ENCODE results near the gene METTL22.

Gene METTL22

DNA sequence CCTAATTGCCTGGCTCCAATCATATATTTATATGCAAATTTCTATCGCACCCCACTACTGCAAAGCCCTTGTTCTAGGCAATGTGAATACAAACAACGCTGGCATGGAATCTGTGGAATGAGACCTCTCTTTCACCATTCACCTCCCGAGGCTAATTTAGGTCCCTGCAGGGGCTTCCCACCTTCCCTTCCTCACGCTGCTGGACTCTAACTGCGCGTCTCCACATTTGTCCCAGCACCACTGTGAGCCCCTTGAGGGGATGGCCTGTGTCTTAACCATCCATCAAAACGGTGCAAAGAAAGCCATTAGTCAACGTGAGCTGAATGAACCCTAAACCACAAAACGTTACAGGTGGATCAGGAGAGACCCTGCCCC is 32.8 kb upstream of the METTL22 start:
- H3K79me2 ChIP-seq (ENCODE audit: insufficient read depth, low read length): no peaks in the 10 kb centered on the region
- TF ChIP-seq EZH2 (IDR thresholded peaks at IDR 0.05; ENCODE audit: borderline replicate concordance, low read depth, low read length, severe bottlenecking): no peak
- TF ChIP-seq, protein P1, sequence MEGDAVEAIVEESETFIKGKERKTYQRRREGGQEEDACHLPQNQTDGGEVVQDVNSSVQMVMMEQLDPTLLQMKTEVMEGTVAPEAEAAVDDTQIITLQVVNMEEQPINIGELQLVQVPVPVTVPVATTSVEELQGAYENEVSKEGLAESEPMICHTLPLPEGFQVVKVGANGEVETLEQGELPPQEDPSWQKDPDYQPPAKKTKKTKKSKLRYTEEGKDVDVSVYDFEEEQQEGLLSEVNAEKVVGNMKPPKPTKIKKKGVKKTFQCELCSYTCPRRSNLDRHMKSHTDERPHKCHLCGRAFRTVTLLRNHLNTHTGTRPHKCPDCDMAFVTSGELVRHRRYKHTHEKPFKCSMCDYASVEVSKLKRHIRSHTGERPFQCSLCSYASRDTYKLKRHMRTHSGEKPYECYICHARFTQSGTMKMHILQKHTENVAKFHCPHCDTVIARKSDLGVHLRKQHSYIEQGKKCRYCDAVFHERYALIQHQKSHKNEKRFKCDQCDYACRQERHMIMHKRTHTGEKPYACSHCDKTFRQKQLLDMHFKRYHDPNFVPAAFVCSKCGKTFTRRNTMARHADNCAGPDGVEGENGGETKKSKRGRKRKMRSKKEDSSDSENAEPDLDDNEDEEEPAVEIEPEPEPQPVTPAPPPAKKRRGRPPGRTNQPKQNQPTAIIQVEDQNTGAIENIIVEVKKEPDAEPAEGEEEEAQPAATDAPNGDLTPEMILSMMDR (IDR thresholded peaks at IDR 0.05; ENCODE audit: borderline replicate concordance, extremely low read depth, low read length, poor library complexity, severe bottlenecking): no peak
- H3K9ac ChIP-seq (ENCODE audit: low read depth, low read length): no peak overlapping the region
- DNase-seq: no peak
- no peak for ATAC-seq (ENCODE audit: insufficient read depth, low read depth)
- H3K9me3 ChIP-seq (ENCODE audit: insufficient read depth, low read length, severe bottlenecking): no peaks in the 10 kb centered on the region
- no peak overlapping the region for H3K4me3 ChIP-seq (ENCODE audit: low read depth in 1 of 2, low read length in 2 of 2)
- no peaks in the 10 kb centered on the region for H3K36me3 ChIP-seq (ENCODE audit: insufficient read depth, low read length)
- H3K4me1 ChIP-seq (ENCODE audit: insufficient read depth, low read length): no peaks in the 10 kb centered on the region
- peaks cover 6% of the 10 kb centered on the region for H3K27me3 ChIP-seq (ENCODE audit: insufficient read depth, low read length, poor library complexity)
- H2AFZ ChIP-seq (ENCODE audit: low read depth, low read length): no peak overlapping the region
- H3K27ac ChIP-seq (ENCODE audit: low read length): no peak overlapping the region
- no peak overlapping the region for H3K4me2 ChIP-seq (ENCODE audit: insufficient read depth, low read length)
- no peaks in the 10 kb centered on the region for H4K20me1 ChIP-seq (ENCODE audit: insufficient read depth, low read length)

DNA sequence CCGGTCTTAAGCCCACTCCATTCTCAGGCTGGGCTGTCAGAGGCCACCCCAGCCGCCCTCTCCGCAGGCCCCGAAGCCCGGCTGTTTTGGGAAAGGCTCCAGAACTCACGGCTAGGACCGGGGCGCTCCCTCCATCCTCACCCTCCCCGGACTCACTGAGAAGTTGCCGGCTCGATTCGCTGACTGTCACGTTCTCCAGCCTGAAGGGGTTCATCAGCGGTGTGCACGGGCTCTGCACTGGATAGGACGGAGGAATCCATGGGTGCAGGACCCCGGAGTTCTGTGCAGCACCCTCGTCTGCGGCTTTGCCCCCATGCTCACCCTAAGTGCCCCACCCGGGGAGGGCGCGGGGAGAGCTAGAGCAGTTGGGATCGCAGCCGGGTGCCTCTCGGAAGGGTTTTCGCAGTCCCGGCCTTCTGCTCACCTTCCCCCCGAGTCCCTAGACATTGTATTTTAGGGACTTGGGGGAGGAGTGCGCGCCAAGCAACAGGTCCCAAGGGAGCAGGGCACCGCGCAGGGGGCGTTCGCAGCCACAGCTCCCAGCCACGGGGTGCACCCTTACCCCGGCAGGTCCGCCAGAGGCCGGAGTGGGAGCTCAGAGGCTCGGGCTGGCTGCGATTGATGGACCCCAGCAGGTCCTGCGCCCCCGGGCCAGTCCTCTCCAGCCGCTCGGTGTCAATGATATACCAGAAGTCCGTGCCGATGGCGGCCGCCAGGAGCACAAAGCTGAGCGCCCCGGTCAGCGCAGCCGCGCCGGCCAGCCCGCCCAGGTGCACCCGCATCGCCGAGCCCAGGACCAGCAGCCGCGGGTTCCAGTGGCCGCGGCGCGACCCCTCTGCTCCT is 32.2 kb upstream of the METTL22 start:
- no peak for ATAC-seq (ENCODE audit: insufficient read depth, low read depth)

DNA sequence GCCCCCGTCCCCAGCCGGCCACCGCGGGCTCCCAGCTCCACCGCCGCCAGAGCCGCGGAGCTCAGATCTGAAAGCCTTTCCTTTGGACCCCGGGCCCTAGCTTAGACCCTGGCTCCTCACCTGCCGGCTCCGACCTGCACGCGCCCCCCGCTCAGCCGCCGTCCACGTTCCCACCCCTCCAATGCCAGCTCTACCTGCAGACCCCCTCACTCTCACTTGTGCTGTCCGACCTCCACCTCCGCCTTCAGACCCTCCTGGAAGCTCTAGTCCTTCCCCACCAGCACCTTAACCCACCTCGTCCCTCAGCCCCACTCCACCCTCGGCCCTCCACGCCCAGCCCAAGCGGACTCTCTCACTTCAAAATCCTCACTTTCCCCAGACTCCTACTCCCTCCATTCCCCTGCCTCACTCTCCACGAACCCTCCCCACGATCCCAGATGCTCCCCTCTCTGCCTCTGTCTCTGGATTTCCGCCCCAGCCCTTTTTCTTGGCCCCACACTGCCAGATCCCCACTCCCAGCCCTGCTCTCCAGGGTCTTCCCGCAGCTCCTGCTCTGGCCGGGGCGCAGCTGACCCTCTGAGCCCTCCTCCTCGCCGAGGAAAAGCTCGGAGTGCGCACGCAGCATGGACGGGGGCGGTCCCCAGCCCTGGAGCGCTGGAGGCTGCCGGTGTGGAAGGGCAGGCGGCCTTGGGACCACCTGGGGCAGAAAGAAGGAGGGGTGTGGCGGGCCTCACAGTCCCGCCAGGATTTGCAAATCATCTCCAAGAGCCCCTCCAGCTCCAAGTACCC is 31.4 kb upstream of the METTL22 start, which contains the start of gene TMEM114:
Gene TMEM114, minus strand, starts transcription at position 612 of the 789 bp plus-strand sequence. CDS start 673 bp downstream, outside the sequence.
- TF ChIP-seq, protein P1 (IDR thresholded peaks at IDR 0.05; ENCODE audit: borderline replicate concordance, extremely low read depth, low read length, poor library complexity, severe bottlenecking): no peak
- TF ChIP-seq EZH2 (IDR thresholded peaks at IDR 0.05; ENCODE audit: borderline replicate concordance, low read depth, low read length, severe bottlenecking): no peak
- no peak for ATAC-seq (ENCODE audit: insufficient read depth, low read depth)
- no peak within 1 kb of the TSS for H2AFZ ChIP-seq (ENCODE audit: low read depth, low read length)
- H3K79me2 ChIP-seq (ENCODE audit: insufficient read depth, low read length): no peaks in the 10 kb centered on the region
- H3K4me2 ChIP-seq (ENCODE audit: insufficient read depth, low read length): no peak within 1 kb of the TSS
- H3K36me3 ChIP-seq (ENCODE audit: insufficient read depth, low read length): no peaks in the 10 kb centered on the region
- H4K20me1 ChIP-seq (ENCODE audit: insufficient read depth, low read length): no peaks in the 10 kb centered on the region
- peaks cover 6% of the 10 kb centered on the region for H3K27me3 ChIP-seq (ENCODE audit: insufficient read depth, low read length, poor library complexity)
- H3K4me1 ChIP-seq (ENCODE audit: insufficient read depth, low read length): no peaks in the 10 kb centered on the region
- no peaks in the 10 kb centered on the region for H3K9me3 ChIP-seq (ENCODE audit: insufficient read depth, low read length, severe bottlenecking)
- no peak within 1 kb of the TSS for H3K4me3 ChIP-seq (ENCODE audit: low read depth in 1 of 2, low read length in 2 of 2)
- H3K9ac ChIP-seq (ENCODE audit: low read depth, low read length): no peak within 1 kb of the TSS
- H3K27ac ChIP-seq (ENCODE audit: low read length): no peak within 1 kb of the TSS
- no peak for DNase-seq

More for the DNA sequence above, 32.2 kb upstream of the METTL22 start:
- H3K9me3 ChIP-seq (ENCODE audit: insufficient read depth, low read length, severe bottlenecking): no peaks in the 10 kb centered on the region
- no peaks in the 10 kb centered on the region for H4K20me1 ChIP-seq (ENCODE audit: insufficient read depth, low read length)
- H3K27ac ChIP-seq (ENCODE audit: low read length): no peak overlapping the region
- no peaks in the 10 kb centered on the region for H3K4me1 ChIP-seq (ENCODE audit: insufficient read depth, low read length)
- no peaks in the 10 kb centered on the region for H3K36me3 ChIP-seq (ENCODE audit: insufficient read depth, low read length)
- peaks cover 6% of the 10 kb centered on the region for H3K27me3 ChIP-seq (ENCODE audit: insufficient read depth, low read length, poor library complexity)
- TF ChIP-seq EZH2 (IDR thresholded peaks at IDR 0.05; ENCODE audit: borderline replicate concordance, low read depth, low read length, severe bottlenecking): no peak
- TF ChIP-seq, protein P1 (IDR thresholded peaks at IDR 0.05; ENCODE audit: borderline replicate concordance, extremely low read depth, low read length, poor library complexity, severe bottlenecking): no peak
- H3K79me2 ChIP-seq (ENCODE audit: insufficient read depth, low read length): no peaks in the 10 kb centered on the region
- no peak for DNase-seq
- no peak overlapping the region for H3K9ac ChIP-seq (ENCODE audit: low read depth, low read length)
- H3K4me3 ChIP-seq (ENCODE audit: low read depth in 1 of 2, low read length in 2 of 2): no peak overlapping the region
- no peak overlapping the region for H3K4me2 ChIP-seq (ENCODE audit: insufficient read depth, low read length)
- no peak overlapping the region for H2AFZ ChIP-seq (ENCODE audit: low read depth, low read length)

All from DND-41 (cell line).